ENCODE results near the gene DLG5. TPM values are rescaled to one million over a fixed set of nuclear protein-coding genes. Genes with fewer than 3 reads are reported as not detected.

Gene DLG5
- total RNA-seq, 1 donor from 2014 or later = 32.9 TPM

DNA sequence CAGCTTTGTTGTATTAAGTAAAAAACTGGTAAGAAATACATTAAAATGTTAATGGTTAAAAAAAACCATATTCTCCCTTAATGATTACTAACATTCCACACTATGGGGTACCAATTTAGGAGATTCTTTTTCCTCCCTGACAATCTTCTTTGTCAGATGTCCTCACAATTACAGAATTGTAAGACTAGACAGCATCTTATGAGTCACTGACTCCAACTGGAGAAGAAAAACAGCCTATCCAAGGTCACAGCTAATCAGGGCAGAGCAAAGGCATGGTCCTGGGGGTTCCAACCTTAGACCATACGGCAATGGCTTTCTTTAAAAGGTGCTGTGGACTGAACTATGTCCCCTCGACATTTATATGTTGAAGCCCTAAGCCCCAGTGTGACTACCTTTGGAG lies 127.6 kb downstream of the DLG5 start:
- no peak overlapping the region for H3K27ac ChIP-seq
- H3K4me3 ChIP-seq = no peak overlapping the region
- no peak for DNase-seq (ENCODE audit: low spot score in 2 of 2)
- TF ChIP-seq, protein P1, sequence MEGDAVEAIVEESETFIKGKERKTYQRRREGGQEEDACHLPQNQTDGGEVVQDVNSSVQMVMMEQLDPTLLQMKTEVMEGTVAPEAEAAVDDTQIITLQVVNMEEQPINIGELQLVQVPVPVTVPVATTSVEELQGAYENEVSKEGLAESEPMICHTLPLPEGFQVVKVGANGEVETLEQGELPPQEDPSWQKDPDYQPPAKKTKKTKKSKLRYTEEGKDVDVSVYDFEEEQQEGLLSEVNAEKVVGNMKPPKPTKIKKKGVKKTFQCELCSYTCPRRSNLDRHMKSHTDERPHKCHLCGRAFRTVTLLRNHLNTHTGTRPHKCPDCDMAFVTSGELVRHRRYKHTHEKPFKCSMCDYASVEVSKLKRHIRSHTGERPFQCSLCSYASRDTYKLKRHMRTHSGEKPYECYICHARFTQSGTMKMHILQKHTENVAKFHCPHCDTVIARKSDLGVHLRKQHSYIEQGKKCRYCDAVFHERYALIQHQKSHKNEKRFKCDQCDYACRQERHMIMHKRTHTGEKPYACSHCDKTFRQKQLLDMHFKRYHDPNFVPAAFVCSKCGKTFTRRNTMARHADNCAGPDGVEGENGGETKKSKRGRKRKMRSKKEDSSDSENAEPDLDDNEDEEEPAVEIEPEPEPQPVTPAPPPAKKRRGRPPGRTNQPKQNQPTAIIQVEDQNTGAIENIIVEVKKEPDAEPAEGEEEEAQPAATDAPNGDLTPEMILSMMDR (IDR thresholded peaks at IDR 0.05) = no peak
- intact Hi-C loops (cut with DNase I) = no loop called here
- no peaks in the 10 kb centered on the region for H3K4me1 ChIP-seq
- H3K27me3 ChIP-seq = no peaks in the 10 kb centered on the region
- H3K9me3 ChIP-seq = no peaks in the 10 kb centered on the region
- peaks cover 80 to 83% of the 10 kb centered on the region in 2 donors for H3K36me3 ChIP-seq

DNA sequence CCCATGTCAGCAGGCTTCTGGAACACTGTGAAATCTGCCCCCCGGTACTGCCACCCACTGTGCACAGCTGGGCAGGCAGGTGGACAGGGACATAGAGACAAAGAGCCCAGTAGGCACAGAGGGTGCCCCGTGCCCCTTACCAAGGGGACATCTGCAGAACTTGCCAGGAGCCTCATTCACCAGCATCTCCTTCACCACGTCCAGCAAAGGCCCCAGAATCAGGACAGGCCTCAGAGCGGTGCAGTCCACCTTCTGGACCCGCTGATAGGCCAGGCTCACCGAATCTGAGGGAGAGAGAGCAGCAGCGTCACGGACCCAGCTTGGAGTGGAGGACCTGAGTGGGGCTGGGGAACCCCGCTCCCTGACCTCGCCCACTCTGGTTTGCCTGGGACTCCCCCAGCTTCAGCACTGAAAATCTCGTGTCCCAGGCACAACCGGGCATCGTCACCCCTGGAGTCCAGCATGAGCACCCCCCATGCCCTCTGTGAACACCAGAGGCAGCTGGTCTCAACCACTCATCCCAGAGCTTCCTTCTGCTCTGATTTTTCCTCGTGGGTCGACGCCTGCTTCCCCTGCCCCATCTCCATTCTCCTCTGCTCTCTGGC lies 130.1 kb downstream of the DLG5 start:
- TF ChIP-seq, protein P1 (IDR thresholded peaks at IDR 0.05) = no peak
- intact Hi-C loops (cut with DNase I) = no loop called here
- Histone ChIP-seq H3K27ac (no peak overlapping the region), H3K4me1 (no peaks in the 10 kb centered on the region), H3K36me3 (peaks cover 91 to 96% of the 10 kb centered on the region in 2 donors), H3K9me3 (no peaks in the 10 kb centered on the region), H3K4me3 (no peak overlapping the region), H3K27me3 (no peaks in the 10 kb centered on the region)
- DNase-seq (ENCODE audit: low spot score in 2 of 2) = no peak

DNA sequence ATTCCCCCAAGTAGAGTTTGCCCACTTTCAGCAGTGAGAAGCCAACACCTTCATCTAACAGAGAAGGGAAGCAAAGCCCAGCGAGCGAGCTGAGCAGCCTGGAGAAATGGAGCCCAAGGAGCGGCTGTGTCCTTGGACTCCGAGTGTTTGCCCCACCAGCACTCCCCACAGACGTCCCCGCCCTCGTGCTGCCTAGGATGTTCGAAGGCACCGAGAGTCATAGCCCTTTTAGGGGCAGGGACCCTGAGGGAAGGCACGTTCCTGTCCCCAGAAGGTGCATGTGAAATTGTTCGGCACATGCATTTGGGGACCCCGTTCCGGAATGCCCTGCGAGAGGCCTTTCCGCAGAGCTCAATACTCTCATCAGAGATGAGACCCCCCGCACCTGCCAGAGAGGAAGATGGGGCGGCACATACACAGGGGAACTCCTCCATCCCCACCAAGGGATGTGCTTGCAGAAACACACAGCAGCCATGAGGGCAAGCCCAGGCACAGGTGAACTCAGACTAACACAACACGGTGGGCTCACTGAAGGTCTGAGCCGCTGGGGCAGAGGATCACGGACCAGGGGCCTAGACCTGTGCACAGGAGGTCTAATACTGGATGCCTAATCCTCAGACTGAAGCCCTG lies 131.0 kb downstream of the DLG5 start:
- DNase-seq (ENCODE audit: low spot score in 2 of 2) = no peak
- H3K36me3 ChIP-seq = peaks cover 91 to 92% of the 10 kb centered on the region in 2 donors
- intact Hi-C loops (cut with DNase I) = no loop called here

DNA sequence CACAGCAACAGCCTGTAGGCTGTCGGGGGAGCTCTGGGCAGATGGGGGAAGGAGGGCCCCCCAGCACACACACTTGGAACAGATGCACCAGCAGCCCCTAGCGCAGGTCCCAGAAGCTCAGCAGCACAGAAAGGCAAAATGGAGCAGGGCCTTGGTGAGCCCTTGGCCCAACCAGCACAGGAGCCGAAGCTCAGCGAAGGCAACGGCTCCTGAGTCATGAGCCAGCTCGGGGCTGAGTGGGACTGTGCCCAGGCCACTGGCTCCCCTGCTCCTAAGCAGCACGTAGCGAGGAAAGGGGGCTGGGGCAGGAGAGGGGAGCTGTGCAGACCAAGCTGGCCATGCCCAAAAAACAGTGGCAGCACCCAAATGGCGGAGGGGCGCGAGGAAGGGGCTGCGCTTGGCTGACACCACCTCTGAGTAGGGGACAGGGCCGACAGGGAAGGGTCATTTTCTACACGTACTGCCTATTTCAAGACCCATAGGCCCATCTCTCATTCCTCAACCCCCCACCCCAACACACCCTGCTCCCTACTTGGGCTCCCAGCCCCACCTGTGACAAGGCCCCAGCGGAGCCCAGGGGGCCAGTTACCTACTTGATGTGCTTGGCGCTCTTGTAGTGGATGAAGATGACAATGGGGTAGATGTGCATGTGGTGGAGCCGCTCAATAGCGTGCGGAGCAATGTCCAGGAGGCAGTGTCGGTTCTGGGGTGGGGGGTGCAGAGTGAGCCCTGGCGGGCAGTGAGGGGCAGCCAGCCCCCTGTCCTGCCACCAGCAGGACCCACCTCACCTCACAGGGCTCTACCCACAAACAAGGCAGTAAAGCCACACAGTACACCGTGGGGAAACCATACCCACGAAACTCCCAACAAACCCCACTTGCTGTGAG lies 132.1 kb downstream of the DLG5 start:
- Histone ChIP-seq H3K4me1 (no peaks in the 10 kb centered on the region), H3K9me3 (no peaks in the 10 kb centered on the region), H3K27ac (no peak overlapping the region), H3K4me3 (no peak overlapping the region), H3K36me3 (peaks cover 82 to 91% of the 10 kb centered on the region in 2 donors), H3K27me3 (no peaks in the 10 kb centered on the region)
- TF ChIP-seq, protein P1 (IDR thresholded peaks at IDR 0.05) = no peak
- no peak for DNase-seq (ENCODE audit: low spot score in 2 of 2)
- intact Hi-C loops (cut with DNase I) = no loop called here

More for the DNA sequence above, 131.0 kb downstream of the DLG5 start:
- Histone ChIP-seq H3K4me1 (no peaks in the 10 kb centered on the region), H3K27me3 (no peaks in the 10 kb centered on the region), H3K27ac (no peak overlapping the region), H3K9me3 (no peaks in the 10 kb centered on the region), H3K4me3 (no peak overlapping the region)
- TF ChIP-seq, protein P1 (IDR thresholded peaks at IDR 0.05) = no peak

DNA sequence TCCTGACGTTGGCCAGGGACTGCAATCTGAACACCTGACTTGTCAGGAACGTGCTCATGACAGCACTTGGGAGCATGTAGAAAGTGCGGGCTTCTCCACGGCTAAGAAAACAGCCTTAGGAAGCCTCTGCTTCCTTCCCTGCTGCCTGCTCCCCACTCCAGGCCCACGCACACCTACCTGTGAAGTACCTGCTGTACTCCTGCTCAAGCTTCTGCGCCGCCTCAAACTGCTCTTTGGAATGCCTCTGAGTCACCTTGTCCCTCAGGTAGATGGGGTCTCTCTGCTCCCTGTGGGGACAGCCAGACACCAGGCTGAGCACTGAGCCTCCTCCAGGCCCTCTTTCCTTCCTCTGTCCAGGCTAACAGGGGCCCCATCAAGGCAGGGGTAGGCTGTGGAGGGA lies 132.7 kb downstream of the DLG5 start:
- Histone ChIP-seq H3K27me3 (no peaks in the 10 kb centered on the region), H3K4me3 (no peak overlapping the region), H3K9me3 (no peaks in the 10 kb centered on the region), H3K27ac (no peak overlapping the region), H3K4me1 (no peaks in the 10 kb centered on the region), H3K36me3 (peaks cover 76 to 88% of the 10 kb centered on the region in 2 donors)
- intact Hi-C loops (cut with DNase I) = no loop called here
- TF ChIP-seq, protein P1 (IDR thresholded peaks at IDR 0.05) = no peak
- no peak for DNase-seq (ENCODE audit: low spot score in 2 of 2)
